Nephron (organoid): ENCODE data around the gene CHRNA1.
A peak's percentile ranks its signal among the peaks of the same experiment; 100 is the strongest.

Experiments used
- H3K27ac Mint-ChIP-seq, 3 experiments: 2 replicates each; pipeline ENCODE4 v1.8.0; 2020; ENCODE audit warnings: mixed read lengths in 3 of 3, mild to moderate bottlenecking in 2 of 3, moderate library complexity in 1 of 3
- H3K27me3 Mint-ChIP-seq: 2 replicates; pipeline ENCODE4 v1.8.0; 2021; ENCODE audit warnings: low read depth, mild to moderate bottlenecking, moderate library complexity, mixed read lengths
- H3K36me3 Mint-ChIP-seq: 2 replicates; pipeline ENCODE4 v1.8.0; 2020; ENCODE audit warnings: low read depth, mixed read lengths
- H3K4me1 Mint-ChIP-seq: 2 replicates; pipeline ENCODE4 v1.8.0; 2020; ENCODE audit warnings: mixed read lengths
- H3K4me3 Mint-ChIP-seq, 3 experiments: 2 replicates each; pipeline ENCODE4 v1.8.0; 2020; ENCODE audit warnings: mild to moderate bottlenecking in 3 of 3, mixed read lengths in 3 of 3, moderate library complexity in 2 of 3
- H3K9me3 Mint-ChIP-seq: 2 replicates; pipeline ENCODE4 v1.8.0; 2020; ENCODE audit warnings: mixed read lengths
- CTCF ChIP-seq, 3 experiments: fragments of 200-600 bp; sonication (generic); IDR thresholded peaks; one replicate each; pipeline ENCODE4 v1.5.0; 2021; ENCODE audit warnings: antibody characterized with exemption in 3 of 3; ENCODE audit not compliant: unreplicated experiment in 3 of 3

The CHRNA1 gene

GRCh38 chr2:174800436-174801205 lies 36.3 kb upstream of the CHRNA1 start:
- Mint-ChIP-seq H3K9me3 (no peaks in the 10 kb centered on the region), H3K4me3 (no peak overlapping the region), H3K27ac (no peak overlapping the region), H3K36me3 (peaks cover 35% of the 10 kb centered on the region), H3K4me1 (peaks cover 16% of the 10 kb centered on the region), H3K27me3 (no peaks in the 10 kb centered on the region)
- no peak for TF ChIP-seq CTCF (IDR thresholded peaks at IDR 0.05; ENCODE audit: unreplicated experiment in 3 of 3)

- Mint-ChIP-seq H3K36me3 (peaks cover 25% of the 10 kb centered on the region), H3K9me3 (no peaks in the 10 kb centered on the region), H3K4me3 (no peak overlapping the region), H3K27me3 (no peaks in the 10 kb centered on the region), H3K27ac (peak overlapping the region in 1 of 3 experiments; percentile 85), H3K4me1 (peaks cover 11% of the 10 kb centered on the region)
- no peak for TF ChIP-seq CTCF (IDR thresholded peaks at IDR 0.05; ENCODE audit: unreplicated experiment in 3 of 3)
Observed at GRCh38 chr2:174798801-174799200, 34.5 kb upstream of the CHRNA1 start.

- no peaks in the 10 kb centered on the region for H3K9me3 Mint-ChIP-seq
- TF ChIP-seq CTCF (IDR thresholded peaks at IDR 0.05; ENCODE audit: unreplicated experiment in 3 of 3), result no peak
- H3K4me1 Mint-ChIP-seq, result peaks cover 11% of the 10 kb centered on the region
- no peak overlapping the region for H3K4me3 Mint-ChIP-seq
- H3K36me3 Mint-ChIP-seq, result peaks cover 23% of the 10 kb centered on the region
- peak overlapping the region; percentile 82 to 85 (median 84) for H3K27ac Mint-ChIP-seq
- no peaks in the 10 kb centered on the region for H3K27me3 Mint-ChIP-seq
Observed at GRCh38 chr2:174797781-174798276, 33.6 kb upstream of the CHRNA1 start.

- TF ChIP-seq CTCF (IDR thresholded peaks at IDR 0.05; ENCODE audit: unreplicated experiment in 3 of 3), result no peak
- Mint-ChIP-seq H3K36me3 (peaks cover 23% of the 10 kb centered on the region), H3K4me3 (no peak overlapping the region), H3K27ac (no peak overlapping the region), H3K27me3 (no peaks in the 10 kb centered on the region), H3K9me3 (no peaks in the 10 kb centered on the region), H3K4me1 (peaks cover 11% of the 10 kb centered on the region)
Observed at GRCh38 chr2:174796319-174796771, 32.1 kb upstream of the CHRNA1 start.

GRCh38 chr2:174794851-174795374 lies 30.6 kb upstream of the CHRNA1 start:
- no peak overlapping the region for H3K27ac Mint-ChIP-seq
- H3K9me3 Mint-ChIP-seq, result no peaks in the 10 kb centered on the region
- H3K27me3 Mint-ChIP-seq, result no peaks in the 10 kb centered on the region
- H3K36me3 Mint-ChIP-seq, result peaks cover 13% of the 10 kb centered on the region
- H3K4me3 Mint-ChIP-seq, result no peak overlapping the region
- peaks cover 11% of the 10 kb centered on the region for H3K4me1 Mint-ChIP-seq
- no peak for TF ChIP-seq CTCF (IDR thresholded peaks at IDR 0.05; ENCODE audit: unreplicated experiment in 3 of 3)
